SKM-1 treated with dmso at 0.1 percent for 144 hours (cell line): ENCODE results near the gene PCNT.

Experiments
- DNase-seq: peaks from one replicate; lab custom pipeline; 2025; ENCODE audit not compliant: unreplicated experiment; lab: John Stamatoyannopoulos, UW

The PCNT gene

DNA sequence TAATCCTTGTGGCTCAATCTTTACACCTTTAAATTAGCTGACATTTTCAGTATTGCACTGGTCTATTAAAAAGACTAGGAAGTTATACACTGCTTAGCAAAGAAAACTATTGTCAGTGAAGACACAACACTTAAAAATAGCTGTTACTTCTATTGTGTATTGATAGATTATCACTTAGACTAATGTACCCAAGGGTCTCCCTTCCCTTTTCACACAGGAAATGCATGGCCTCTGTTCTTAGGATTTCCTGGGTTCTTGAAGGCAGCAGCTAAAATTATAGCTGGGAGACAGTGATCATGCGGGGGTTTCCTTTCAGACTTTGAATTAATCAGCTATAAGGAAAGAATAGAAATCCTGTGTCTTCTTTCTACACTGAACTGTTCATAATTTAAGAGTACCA, 147.6 kb downstream of the PCNT start:
- no peak for DNase-seq

- DNase-seq: peak; percentile 35
Measured at GRCh38 chr21:46472246-46472645, 148.3 kb downstream of the PCNT start.

GRCh38 chr21:46474382-46474781, 150.4 kb downstream of the PCNT start:
- DNase-seq: no peak

GRCh38 chr21:46475296-46475695, 151.3 kb downstream of the PCNT start:
- DNase-seq: no peak

GRCh38 chr21:46477765-46478164, 153.8 kb downstream of the PCNT start:
- DNase-seq: no peak

GRCh38 chr21:46478910-46479309, 155.0 kb downstream of the PCNT start:
- no peak for DNase-seq

GRCh38 chr21:46480466-46480865, 156.5 kb downstream of the PCNT start:
- no peak for DNase-seq

DNA sequence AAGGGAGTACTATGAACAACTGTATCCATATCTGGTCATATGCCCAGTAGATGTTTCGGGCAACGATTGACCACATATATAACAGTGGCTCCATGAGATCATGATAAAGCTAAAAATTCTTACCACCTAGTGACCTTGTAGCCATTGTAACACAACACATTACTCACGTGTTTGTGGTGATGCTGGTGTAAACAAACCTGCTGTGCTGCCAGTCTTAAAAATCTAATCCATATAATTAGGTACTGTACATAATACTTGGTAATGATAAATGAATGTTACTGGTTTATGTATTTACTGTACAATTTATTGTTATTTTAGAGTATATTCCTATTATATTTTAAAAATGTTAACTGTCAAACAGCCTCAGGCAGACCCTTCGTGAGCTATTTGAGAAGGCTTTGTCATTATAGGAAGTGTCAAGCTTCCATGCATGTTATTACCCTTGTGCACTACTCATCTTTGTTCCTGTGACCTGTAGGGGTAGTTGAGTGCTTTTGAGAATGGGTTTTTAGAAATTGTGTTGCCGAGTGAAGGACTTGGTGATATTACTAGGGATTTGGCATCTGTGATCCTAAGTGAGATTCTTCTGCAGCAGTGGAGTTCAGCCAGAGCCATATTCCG, 158.4 kb downstream of the PCNT start:
- no peak for DNase-seq

GRCh38 chr21:46482846-46483231, 158.9 kb downstream of the PCNT start:
- no peak for DNase-seq

GRCh38 chr21:46483300-46484295, 159.6 kb downstream of the PCNT start:
- DNase-seq: no peak

GRCh38 chr21:46486481-46487126, 162.6 kb downstream of the PCNT start:
- no peak for DNase-seq

DNA sequence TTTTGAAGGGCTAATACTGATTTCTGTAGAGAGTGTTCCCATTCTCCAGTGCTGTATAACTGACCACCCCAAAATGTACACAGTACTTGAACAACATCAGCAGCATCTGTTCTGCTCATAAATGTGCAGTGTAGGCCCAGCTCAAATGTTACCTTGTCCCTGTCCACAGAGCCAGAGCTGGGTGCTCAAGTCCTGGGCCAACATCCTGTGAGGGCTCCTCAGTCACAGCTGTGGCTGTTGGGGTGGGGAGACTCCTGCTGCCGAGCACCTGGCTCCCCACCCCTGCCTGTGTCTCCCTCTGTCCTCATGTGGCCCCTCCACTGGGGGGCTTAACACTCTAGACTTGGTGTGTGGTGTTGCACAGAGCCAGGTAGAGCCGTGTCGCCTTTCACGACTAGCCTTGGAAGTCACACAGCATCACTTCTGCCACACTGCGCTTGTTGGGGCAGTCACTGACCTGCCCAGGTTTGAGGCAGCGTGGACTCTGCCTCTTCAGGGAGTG, 165.3 kb downstream of the PCNT start:
- no peak for DNase-seq

DNA sequence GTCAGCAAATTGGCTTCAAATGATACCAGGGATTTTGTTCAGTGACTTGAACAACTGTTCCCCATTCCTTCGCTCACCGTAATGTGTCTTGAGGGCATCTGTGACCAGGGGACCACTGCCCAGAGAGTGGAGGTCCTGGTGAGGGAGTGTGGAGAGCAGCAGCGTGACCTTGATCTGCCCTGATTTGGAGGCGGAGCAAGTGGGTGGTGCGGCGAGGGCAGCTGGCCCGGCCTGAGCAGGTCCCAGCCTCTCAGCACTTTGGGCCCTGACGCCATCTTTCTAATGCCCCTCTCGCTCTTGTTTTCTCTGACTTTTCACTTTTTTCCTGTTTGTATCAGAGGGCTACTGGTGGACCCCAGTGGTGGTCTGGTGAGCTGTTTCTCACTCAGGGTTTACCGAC, 165.8 kb downstream of the PCNT start:
- no peak for DNase-seq

- DNase-seq: no peak
Measured at GRCh38 chr21:46491553-46491952, 167.6 kb downstream of the PCNT start.

GRCh38 chr21:46492851-46493250, 168.9 kb downstream of the PCNT start:
- no peak for DNase-seq

DNA sequence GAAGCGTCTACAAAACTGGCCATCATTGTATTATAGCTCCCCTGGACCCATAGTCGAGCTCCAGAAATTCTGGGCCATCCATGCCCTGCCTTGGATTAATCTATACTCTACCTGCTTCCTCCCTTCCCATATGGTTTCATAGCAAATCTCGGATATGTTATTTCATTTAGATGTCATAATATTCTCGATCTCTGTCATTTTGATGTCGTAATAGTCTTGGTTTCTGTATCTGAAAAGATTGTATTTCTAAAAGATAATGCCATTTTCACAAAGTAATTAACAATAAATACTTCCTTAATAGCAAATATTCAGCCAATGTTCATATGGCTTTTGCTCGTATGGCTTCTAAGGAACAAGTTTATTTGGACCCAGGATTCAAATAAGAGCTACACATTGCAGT, 169.9 kb downstream of the PCNT start:
- DNase-seq: no peak
